Cardiac atrium fibroblast (primary cell): ENCODE measurements around the gene KRT33B. TPM values are rescaled to one million over a fixed set of nuclear protein-coding genes. Genes with fewer than 3 reads are reported as not detected.

Experiments used
- total RNA-seq: library from RNA; depleted of rRNA; stranded (reverse); fragments of >200 nt; gene quantifications from 2 replicates; pipeline ENCODE4 v1.2.3, GENCODE V29; 2015

KRT33B gene
- total RNA-seq: not detected in 2 replicates

GRCh38 chr17:41369713-41370112 is at the start of gene KRT33B:
Gene KRT33B (minus strand): TSS chr17:41369813. CDS start chr17:41369750, 63 bp downstream.

GRCh38 chr17:41396996-41397660 is 27.5 kb upstream of the KRT33B start, which contains the start of gene KRT31:
Gene KRT31 (minus strand): TSS chr17:41397608. CDS start chr17:41397539, 69 bp downstream.

GRCh38 chr17:41381943-41382342 is 12.3 kb upstream of the KRT33B start, which contains the start of gene KRT34:
Gene KRT34 (minus strand): TSS chr17:41382306. CDS start chr17:41382246, 60 bp downstream.

DNA sequence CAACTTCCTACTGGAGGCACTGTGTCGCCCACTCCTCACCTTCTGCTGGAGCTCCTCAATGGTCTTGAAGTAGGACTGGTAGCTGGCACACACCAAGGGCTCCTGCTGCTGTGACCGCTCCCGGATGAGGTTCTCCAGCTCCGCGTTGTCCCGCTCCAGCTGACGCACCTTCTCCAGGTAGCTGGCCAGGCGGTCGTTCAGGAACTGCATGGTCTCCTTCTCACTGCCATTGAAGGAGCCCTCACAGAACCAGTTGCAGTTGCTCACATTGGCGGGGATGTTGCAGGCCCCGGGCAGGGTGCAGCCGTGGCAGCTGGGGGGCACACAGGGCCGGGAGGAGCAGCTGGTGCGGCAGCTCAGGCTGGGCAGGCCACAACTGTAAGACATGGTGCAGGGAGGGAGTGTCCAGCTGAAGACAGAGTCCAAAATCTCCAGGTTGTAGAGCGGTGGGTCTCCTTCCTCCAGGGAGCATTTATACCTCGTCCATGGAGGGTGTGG is 19.2 kb downstream of the KRT33B start, which contains the start of gene KRT33A:
Gene KRT33A (minus strand): TSS at position 448 of the 498 bp plus-strand sequence. CDS start 61 bp downstream, at position 387.

GRCh38 chr17:41315204-41315794 is 54.3 kb downstream of the KRT33B start, which contains the start of gene KRTAP17-1:
Gene KRTAP17-1 (minus strand): TSS chr17:41315710. CDS start chr17:41315650, 60 bp downstream.

Other genes with a start within 250 kb of the KRT33B start
- not detected in 2 replicates for gene KRTAP4-12, start 245.6 kb downstream of the KRT33B start, total RNA-seq
- gene KRTAP4-6, start 229.3 kb downstream of the KRT33B start, total RNA-seq: not detected in 2 replicates
- not detected in 2 replicates for gene KRTAP4-5, start 220.0 kb downstream of the KRT33B start, total RNA-seq
- gene KRTAP4-4, start 209.1 kb downstream of the KRT33B start, total RNA-seq: not detected in 2 replicates
- gene KRTAP4-3, start 201.6 kb downstream of the KRT33B start, total RNA-seq: not detected in 2 replicates
- not detected in 2 replicates for gene KRTAP4-2, start 191.6 kb downstream of the KRT33B start, total RNA-seq
- not detected in 2 replicates for gene KRTAP4-1, start 184.9 kb downstream of the KRT33B start, total RNA-seq
- gene KRTAP9-1, start 179.9 kb downstream of the KRT33B start, total RNA-seq: not detected in 2 replicates
- not detected in 2 replicates for gene KRTAP9-2, start 143.2 kb downstream of the KRT33B start, total RNA-seq
- not detected in 2 replicates for gene KRTAP9-3, start 137.4 kb downstream of the KRT33B start, total RNA-seq
- not detected in 2 replicates for gene KRTAP9-8, start 131.8 kb downstream of the KRT33B start, total RNA-seq
- not detected in 2 replicates for gene KRTAP9-4, start 120.1 kb downstream of the KRT33B start, total RNA-seq
- gene KRTAP9-9, start 114.4 kb downstream of the KRT33B start, total RNA-seq: not detected in 2 replicates
- gene KRTAP9-6, start 104.4 kb downstream of the KRT33B start, total RNA-seq: not detected in 2 replicates
- not detected in 2 replicates for gene KRTAP9-7, start 94.1 kb downstream of the KRT33B start, total RNA-seq
- gene KRTAP29-1, start 67.0 kb downstream of the KRT33B start, total RNA-seq: not detected in 2 replicates
- gene KRTAP16-1, start 60.5 kb downstream of the KRT33B start, total RNA-seq: not detected in 2 replicates
- gene KRTAP17-1, start 54.1 kb downstream of the KRT33B start, total RNA-seq: not detected in 2 replicates
- gene KRT33A, start 19.0 kb downstream of the KRT33B start, total RNA-seq: not detected in 2 replicates
- gene KRT34, start 12.5 kb upstream of the KRT33B start, total RNA-seq: not detected in 2 replicates
- not detected in 2 replicates for gene KRT31, start 27.8 kb upstream of the KRT33B start, total RNA-seq
- not detected in 2 replicates for gene KRT37, start 54.8 kb upstream of the KRT33B start, total RNA-seq
- gene KRT38, start 71.2 kb upstream of the KRT33B start, total RNA-seq: not detected in 2 replicates
- not detected in 2 replicates for gene KRT32, start 97.6 kb upstream of the KRT33B start, total RNA-seq
- gene KRT35, start 111.3 kb upstream of the KRT33B start, total RNA-seq: not detected in 2 replicates
- gene KRT36, start 120.1 kb upstream of the KRT33B start, total RNA-seq: not detected in 2 replicates
- gene KRT13, start 135.8 kb upstream of the KRT33B start, total RNA-seq: not detected in 2 replicates
- 9.6 TPM in 1 of 2 replicates, not detected in the other for gene KRT15, start 149.1 kb upstream of the KRT33B start, total RNA-seq
- 0.72 and 5.7 TPM in 2 replicates for gene KRT19, start 158.5 kb upstream of the KRT33B start, total RNA-seq
- not detected in 2 replicates for gene KRT9, start 202.2 kb upstream of the KRT33B start, total RNA-seq
- not detected in 2 replicates for gene KRT14, start 217.1 kb upstream of the KRT33B start, total RNA-seq
- not detected in 2 replicates for gene KRT16, start 243.0 kb upstream of the KRT33B start, total RNA-seq